ENCODE data around the gene MAST1. TPM values are rescaled to one million over a fixed set of nuclear protein-coding genes. Genes with fewer than 3 reads are reported as not detected.

The MAST1 gene
- total and polyA plus RNA-seq, 2 donors from 2014 or later = 0.35 to 0.39 TPM

GRCh38 chr19:12865746-12866415, 27.6 kb downstream of the MAST1 start:
- DNase-seq = peak in 1 of 5 donors; percentile 66
- intact Hi-C loops (cut with DNase I) = no loop called here
- TF ChIP-seq, protein P1, sequence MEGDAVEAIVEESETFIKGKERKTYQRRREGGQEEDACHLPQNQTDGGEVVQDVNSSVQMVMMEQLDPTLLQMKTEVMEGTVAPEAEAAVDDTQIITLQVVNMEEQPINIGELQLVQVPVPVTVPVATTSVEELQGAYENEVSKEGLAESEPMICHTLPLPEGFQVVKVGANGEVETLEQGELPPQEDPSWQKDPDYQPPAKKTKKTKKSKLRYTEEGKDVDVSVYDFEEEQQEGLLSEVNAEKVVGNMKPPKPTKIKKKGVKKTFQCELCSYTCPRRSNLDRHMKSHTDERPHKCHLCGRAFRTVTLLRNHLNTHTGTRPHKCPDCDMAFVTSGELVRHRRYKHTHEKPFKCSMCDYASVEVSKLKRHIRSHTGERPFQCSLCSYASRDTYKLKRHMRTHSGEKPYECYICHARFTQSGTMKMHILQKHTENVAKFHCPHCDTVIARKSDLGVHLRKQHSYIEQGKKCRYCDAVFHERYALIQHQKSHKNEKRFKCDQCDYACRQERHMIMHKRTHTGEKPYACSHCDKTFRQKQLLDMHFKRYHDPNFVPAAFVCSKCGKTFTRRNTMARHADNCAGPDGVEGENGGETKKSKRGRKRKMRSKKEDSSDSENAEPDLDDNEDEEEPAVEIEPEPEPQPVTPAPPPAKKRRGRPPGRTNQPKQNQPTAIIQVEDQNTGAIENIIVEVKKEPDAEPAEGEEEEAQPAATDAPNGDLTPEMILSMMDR (IDR thresholded peaks at IDR 0.05; ENCODE audit: borderline replicate concordance, extremely low read depth, insufficient read depth) = no peak
- FAIRE-seq = no peak
- Histone ChIP-seq H3K36me3 (ENCODE audit: control insufficient read depth in 2 of 3, insufficient read depth in 3 of 3, low read length in 3 of 3) (no peaks in the 10 kb centered on the region), H3K4me1 (ENCODE audit: control insufficient read depth in 2 of 3, insufficient read depth in 2 of 3, low read depth in 1 of 3, low read length in 3 of 3) (peaks cover 0 to 4% (median 0%) of the 10 kb centered on the region in 3 donors), H3K9me3 (ENCODE audit: control insufficient read depth in 2 of 3, insufficient read depth in 1 of 3, low read length in 3 of 3) (no peaks in the 10 kb centered on the region), H3K27me3 (ENCODE audit: control insufficient read depth, insufficient read depth, low read length) (no peaks in the 10 kb centered on the region), H3K4me3 (ENCODE audit: low read length in 3 of 3) (no peak overlapping the region), H3K9ac (ENCODE audit: low read length in 3 of 3) (no peak overlapping the region), H3K27ac (ENCODE audit: low read depth in 2 of 2, low read length in 2 of 2) (no peak overlapping the region)

GRCh38 chr19:12866416-12867119, 28.3 kb downstream of the MAST1 start:
- Histone ChIP-seq H3K27me3 (ENCODE audit: control insufficient read depth, insufficient read depth, low read length) (no peaks in the 10 kb centered on the region), H3K4me3 (ENCODE audit: low read length in 3 of 3) (no peak overlapping the region)
- intact Hi-C loops (cut with DNase I) = no loop called here

DNA sequence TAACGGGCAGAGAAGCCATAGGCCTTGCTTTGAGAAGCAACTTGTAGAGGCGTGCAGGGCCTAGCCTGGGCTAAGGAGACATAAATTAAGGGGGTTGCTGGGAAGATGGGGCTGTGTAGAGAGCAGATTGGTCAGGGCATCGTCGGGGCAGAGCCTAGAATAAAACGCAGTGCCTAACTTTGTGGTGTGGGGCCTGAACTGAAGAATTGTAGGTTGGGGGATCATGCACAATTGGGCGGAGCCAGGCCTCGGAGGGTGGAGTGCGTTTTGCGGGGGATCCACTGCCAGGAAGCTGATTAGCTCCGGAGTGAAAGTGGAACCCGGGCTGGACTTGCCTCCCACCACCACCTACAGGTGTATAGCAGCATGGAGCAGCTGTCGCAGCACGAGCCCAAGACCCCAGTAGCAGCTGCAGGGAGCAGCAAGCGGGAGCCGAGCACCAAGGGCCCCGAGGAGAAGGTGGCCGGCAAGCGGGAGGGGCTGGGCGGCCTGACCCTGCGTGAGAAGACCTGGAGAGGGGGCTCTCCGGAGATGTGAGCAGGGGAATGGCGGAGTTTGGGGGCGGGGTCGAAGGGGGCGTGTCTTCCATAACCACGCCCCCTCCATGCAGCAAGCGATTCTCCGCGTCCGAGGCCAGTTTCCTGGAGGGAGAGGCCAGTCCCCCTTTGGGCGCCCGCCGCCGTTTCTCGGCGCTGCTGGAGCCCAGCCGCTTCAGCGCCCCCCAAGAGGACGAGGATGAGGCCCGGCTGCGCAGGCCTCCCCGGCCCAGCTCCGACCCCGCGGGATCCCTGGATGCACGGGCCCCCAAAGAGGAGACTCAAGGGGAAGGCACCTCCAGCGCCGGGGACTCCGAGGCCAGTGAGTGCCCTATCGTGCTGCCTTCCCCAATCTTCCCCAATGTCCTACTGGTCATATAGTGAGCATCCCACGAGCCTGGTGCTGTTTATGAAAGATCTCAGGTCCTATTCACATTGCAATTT, 29.1 kb downstream of the MAST1 start:
- Histone ChIP-seq H3K9ac (ENCODE audit: low read length in 3 of 3) (no peak overlapping the region), H3K27me3 (ENCODE audit: control insufficient read depth, insufficient read depth, low read length) (no peaks in the 10 kb centered on the region), H3K4me1 (ENCODE audit: control insufficient read depth in 2 of 3, insufficient read depth in 2 of 3, low read depth in 1 of 3, low read length in 3 of 3) (peaks cover 0 to 4% (median 0%) of the 10 kb centered on the region in 3 donors), H3K4me3 (ENCODE audit: low read length in 3 of 3) (peak overlapping the region; percentile 44 to 53 (median 48)), H3K27ac (ENCODE audit: low read depth in 2 of 2, low read length in 2 of 2) (no peak overlapping the region), H3K36me3 (ENCODE audit: control insufficient read depth in 2 of 3, insufficient read depth in 3 of 3, low read length in 3 of 3) (no peaks in the 10 kb centered on the region), H3K9me3 (ENCODE audit: control insufficient read depth in 2 of 3, insufficient read depth in 1 of 3, low read length in 3 of 3) (no peaks in the 10 kb centered on the region)
- no peak for FAIRE-seq
- DNase-seq = peak; percentile 81 to 93 (median 92)
- TF ChIP-seq, protein P1 (IDR thresholded peaks at IDR 0.05; ENCODE audit: borderline replicate concordance, extremely low read depth, insufficient read depth) = no peak
- intact Hi-C loops (cut with DNase I) = no loop called here

More at GRCh38 chr19:12866416-12867119, 28.3 kb downstream of the MAST1 start:
- H3K9me3 ChIP-seq (ENCODE audit: control insufficient read depth in 2 of 3, insufficient read depth in 1 of 3, low read length in 3 of 3) = no peaks in the 10 kb centered on the region
- DNase-seq (peak in 1 of 5 donors; percentile 64), FAIRE-seq (no peak)
- H3K36me3 ChIP-seq (ENCODE audit: control insufficient read depth in 2 of 3, insufficient read depth in 3 of 3, low read length in 3 of 3) = no peaks in the 10 kb centered on the region
- TF ChIP-seq, protein P1 (IDR thresholded peaks at IDR 0.05; ENCODE audit: borderline replicate concordance, extremely low read depth, insufficient read depth) = no peak
- H3K27ac ChIP-seq (ENCODE audit: low read depth in 2 of 2, low read length in 2 of 2) = no peak overlapping the region
- H3K4me1 ChIP-seq (ENCODE audit: control insufficient read depth in 2 of 3, insufficient read depth in 2 of 3, low read depth in 1 of 3, low read length in 3 of 3) = peaks cover 0 to 4% (median 0%) of the 10 kb centered on the region in 3 donors
- no peak overlapping the region for H3K9ac ChIP-seq (ENCODE audit: low read length in 3 of 3)
